Common myeloid progenitor, CD34-positive (primary cell): ENCODE data around the gene SLC44A5.

ENCODE experiments used
- CTCF ChIA-PET: fragments of 350-600 bp; sonication (Branson Sonifier 250); formaldehyde crosslinking; loops from one replicate; lab custom pipeline; 2021; ENCODE audit warnings: antibody characterized with exemption; lab: Charles Lee
- POLR2A ChIA-PET: fragments of 350-600 bp; sonication (Branson Sonifier 250); formaldehyde crosslinking; loops from one replicate; lab custom pipeline; 2021; ENCODE audit warnings: antibody characterized with exemption; lab: Charles Lee
- DNase-seq, 3 donors: peaks; one replicate each; pipeline versions ENCODE4 v3.0.0 to v3.0.0-alpha.2; 2013
- H3K27ac ChIP-seq, 2 experiments: 1 replicate in 1 of 2; 2 replicates in 1 of 2; pipeline ENCODE4 v1.7.0; 2013; ENCODE audit warnings: inconsistent platforms in 2 of 2, low read length in 2 of 2, mild to moderate bottlenecking in 2 of 2, low read depth in 1 of 2, moderate library complexity in 1 of 2; ENCODE audit not compliant: severe bottlenecking in 2 of 2, insufficient read depth in 1 of 2, poor library complexity in 1 of 2
- H3K27me3 ChIP-seq, 5 experiments: replicated peaks in 2 of 5; 1 replicate in 3 of 5; 2 replicates in 2 of 5; pipeline versions ENCODE4 v1.6.1 to v1.7.0; 2013; ENCODE audit warnings: low read length in 4 of 5, mild to moderate bottlenecking in 2 of 5, moderate library complexity in 2 of 5, inconsistent platforms in 1 of 5; ENCODE audit not compliant: insufficient read depth in 5 of 5, control insufficient read depth in 4 of 5
- H3K36me3 ChIP-seq, 4 experiments: 1 replicate in 2 of 4; 2 replicates in 2 of 4; pipeline versions ENCODE4 v1.6.1 to v1.7.0; 2013; ENCODE audit warnings: low read length in 3 of 4, control low read depth in 1 of 4, mild to moderate bottlenecking in 1 of 4; ENCODE audit not compliant: control insufficient read depth in 4 of 4, insufficient read depth in 4 of 4
- H3K4me1 ChIP-seq, 4 experiments: 1 replicate in 3 of 4; 2 replicates in 1 of 4; pipeline versions ENCODE4 v1.6.1 to v1.7.1; 2013; ENCODE audit warnings: low read length in 3 of 4, mild to moderate bottlenecking in 3 of 4, control low read depth in 1 of 4, inconsistent platforms in 1 of 4, moderate library complexity in 1 of 4; ENCODE audit not compliant: control insufficient read depth in 4 of 4, insufficient read depth in 4 of 4; ENCODE audit errors: control extremely low read depth in 1 of 4
- H3K4me3 ChIP-seq, 7 experiments: 1 replicate in 4 of 7; 2 replicates in 3 of 7; pipeline versions ENCODE4 v1.5.1 to v1.7.0; 2013; ENCODE audit warnings: mild to moderate bottlenecking in 7 of 7, low read length in 6 of 7, moderate library complexity in 6 of 7, inconsistent platforms in 2 of 7, low read depth in 2 of 7, control low read depth in 1 of 7; ENCODE audit not compliant: insufficient read depth in 4 of 7, control insufficient read depth in 1 of 7; ENCODE audit errors: extremely low read depth in 1 of 7
- H3K9me3 ChIP-seq, 5 experiments: 1 replicate in 4 of 5; 2 replicates in 1 of 5; pipeline versions ENCODE4 v1.6.1 to v1.7.1; 2013; ENCODE audit warnings: low read length in 4 of 5, mild to moderate bottlenecking in 2 of 5, inconsistent platforms in 1 of 5, low read depth in 1 of 5, moderate library complexity in 1 of 5; ENCODE audit not compliant: control insufficient read depth in 4 of 5, insufficient read depth in 2 of 5; ENCODE audit errors: control extremely low read depth in 1 of 5
- WGBS: methylation state at CpG from one replicate; pipeline ENCODE4 v1.1.5; 2013; ENCODE audit not compliant: insufficient coverage; 5-methylcytosine and 5-hydroxymethylcytosine counted together

The SLC44A5 gene

DNA sequence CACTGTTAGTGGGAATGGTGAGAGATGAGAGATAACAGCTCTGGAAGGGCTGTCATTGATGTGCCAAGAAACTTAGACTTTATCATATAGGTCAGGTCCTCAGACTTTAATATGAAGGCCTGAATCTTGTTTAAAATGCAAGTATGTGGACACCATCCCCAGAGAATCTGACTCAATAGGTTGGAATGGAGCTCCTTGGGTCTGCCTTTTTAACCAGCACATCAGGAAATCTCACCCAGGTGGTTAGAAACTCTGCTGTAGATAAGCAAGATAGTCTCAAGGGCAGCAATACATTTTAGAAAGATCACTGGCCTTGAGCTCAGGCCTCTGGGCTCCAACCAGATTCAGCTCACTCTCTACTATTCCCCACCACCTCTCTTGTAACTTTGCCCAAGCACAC lies 180.4 kb downstream of the SLC44A5 start:
- Histone ChIP-seq H3K4me1 (no peaks in the 10 kb centered on the region), H3K4me3 (no peak overlapping the region), H3K27me3 (no peaks in the 10 kb centered on the region), H3K9me3 (no peaks in the 10 kb centered on the region), H3K27ac (no peak overlapping the region), H3K36me3 (no peaks in the 10 kb centered on the region)
- ChIA-PET POLR2A (no interaction called here), CTCF (no interaction called here)
- DNase-seq = no peak

- CTCF ChIA-PET = interaction anchor here (0.7 kb wide), 1 partner anchor 9 kb away, joined by 3 read pairs; no protein-coding TSS in a partner anchor
- H3K36me3 ChIP-seq = no peaks in the 10 kb centered on the region
- H3K9me3 ChIP-seq = no peaks in the 10 kb centered on the region
- no peak overlapping the region for H3K4me3 ChIP-seq
- no peak overlapping the region for H3K27ac ChIP-seq
- no peaks in the 10 kb centered on the region for H3K4me1 ChIP-seq
- POLR2A ChIA-PET = no interaction called here
- 93% methylated on average over 10 of the region's 10 CpGs for WGBS
- DNase-seq = no peak
- H3K27me3 ChIP-seq = no peaks in the 10 kb centered on the region
Measured at GRCh38 chr1:75426688-75427087, 184.2 kb downstream of the SLC44A5 start.

DNA sequence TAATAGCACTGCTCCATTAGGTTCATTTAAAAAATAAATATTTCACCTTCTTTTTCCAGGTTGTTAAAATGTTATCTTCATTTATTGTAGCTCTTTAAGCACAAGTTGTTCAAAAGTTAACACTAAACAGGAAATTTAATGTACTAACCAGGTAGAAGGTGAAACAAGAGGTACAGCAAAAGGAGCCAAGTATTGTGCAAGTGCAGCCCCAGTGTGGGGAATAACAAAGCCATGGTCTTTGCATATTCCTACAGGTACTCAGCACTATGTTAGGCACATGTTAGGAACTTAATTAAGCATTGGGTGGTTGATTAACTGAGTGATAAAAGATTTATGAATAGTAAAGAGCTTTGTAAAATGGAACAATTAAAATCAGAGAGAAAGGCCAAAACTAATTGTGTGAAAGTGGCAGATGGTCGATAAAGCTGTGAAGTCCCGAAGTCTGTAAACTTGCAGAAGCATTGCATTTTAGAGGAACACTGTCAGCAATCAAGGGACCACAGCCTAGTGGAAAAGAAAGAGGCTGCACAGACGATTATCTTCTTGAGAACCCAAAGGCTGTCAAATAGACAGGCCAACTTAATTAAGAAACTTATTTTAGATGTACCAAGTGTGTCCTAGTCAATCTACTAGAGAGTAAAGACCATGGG lies 185.8 kb downstream of the SLC44A5 start:
- 87% methylated on average over 3 of the region's 3 CpGs for WGBS
- ChIA-PET POLR2A (no interaction called here), CTCF (no interaction called here)
- Histone ChIP-seq H3K9me3 (no peaks in the 10 kb centered on the region), H3K4me1 (no peaks in the 10 kb centered on the region), H3K27me3 (no peaks in the 10 kb centered on the region), H3K4me3 (no peak overlapping the region), H3K36me3 (no peaks in the 10 kb centered on the region), H3K27ac (no peak overlapping the region)
- DNase-seq = no peak

GRCh38 chr1:75423616-75424015 lies 187.3 kb downstream of the SLC44A5 start:
- WGBS = 77% methylated on average over 4 of the region's 5 CpGs
- DNase-seq = no peak
- H3K27ac ChIP-seq = no peak overlapping the region
- H3K9me3 ChIP-seq = no peaks in the 10 kb centered on the region
- H3K4me1 ChIP-seq = no peaks in the 10 kb centered on the region
- H3K36me3 ChIP-seq = no peaks in the 10 kb centered on the region
- H3K27me3 ChIP-seq = no peaks in the 10 kb centered on the region
- POLR2A ChIA-PET = no interaction called here
- CTCF ChIA-PET = no interaction called here
- H3K4me3 ChIP-seq = no peak overlapping the region

- WGBS = 100% methylated on average over 1 of the region's 4 CpGs
- H3K4me1 ChIP-seq = no peaks in the 10 kb centered on the region
- ChIA-PET POLR2A (no interaction called here), CTCF (no interaction called here)
- no peak for DNase-seq
- H3K4me3 ChIP-seq = no peak overlapping the region
- no peak overlapping the region for H3K27ac ChIP-seq
- H3K27me3 ChIP-seq = no peaks in the 10 kb centered on the region
- H3K36me3 ChIP-seq = no peaks in the 10 kb centered on the region
- no peaks in the 10 kb centered on the region for H3K9me3 ChIP-seq
Measured at GRCh38 chr1:75423136-75423535, 187.8 kb downstream of the SLC44A5 start.

- no peak overlapping the region for H3K4me3 ChIP-seq
- H3K27ac ChIP-seq = no peak overlapping the region
- DNase-seq = no peak
- no peaks in the 10 kb centered on the region for H3K4me1 ChIP-seq
- H3K9me3 ChIP-seq = peaks cover 0 to 2% (median 0%) of the 10 kb centered on the region in 5 experiments
- WGBS = no CpG with 5 or more reads among the region's 1 CpG
- H3K36me3 ChIP-seq = no peaks in the 10 kb centered on the region
- ChIA-PET CTCF (no interaction called here), POLR2A (no interaction called here)
- H3K27me3 ChIP-seq = no peaks in the 10 kb centered on the region
Measured at GRCh38 chr1:75421371-75421770, 189.5 kb downstream of the SLC44A5 start.

DNA sequence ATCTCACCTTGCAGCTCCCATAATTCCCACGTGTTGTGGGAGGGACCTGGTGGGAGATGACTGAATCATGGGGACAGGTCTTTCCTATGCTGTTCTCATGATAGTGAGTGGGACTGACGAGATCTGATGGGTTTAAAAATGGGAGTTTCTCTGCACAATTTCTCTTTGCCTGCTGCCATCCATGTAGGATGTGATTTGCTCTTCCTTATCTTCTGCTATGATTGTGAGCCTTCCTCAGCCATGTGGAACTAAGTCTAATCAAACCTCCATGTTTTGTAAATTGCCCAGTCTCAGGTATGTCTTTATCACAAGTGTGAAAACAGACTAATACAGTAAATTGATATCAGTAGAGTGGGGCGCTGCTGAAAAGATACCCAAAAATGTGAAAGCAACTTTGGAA lies 195.7 kb downstream of the SLC44A5 start:
- DNase-seq = no peak
- H3K4me1 ChIP-seq = no peaks in the 10 kb centered on the region
- no peak overlapping the region for H3K27ac ChIP-seq
- ChIA-PET POLR2A (no interaction called here), CTCF (no interaction called here)
- no peaks in the 10 kb centered on the region for H3K36me3 ChIP-seq
- peaks cover 0 to 2% (median 0%) of the 10 kb centered on the region in 5 experiments for H3K9me3 ChIP-seq
- no peaks in the 10 kb centered on the region for H3K27me3 ChIP-seq
- 89% methylated on average over 2 of the region's 3 CpGs for WGBS
- no peak overlapping the region for H3K4me3 ChIP-seq
